Activated T-helper 2 cell treated with anti-CD3 and anti-CD28 coated beads, Interferon-gamma antibody, Interleukin-2, Interleukin-4, amounts not matched to agents 10 μg/mL and 5 μg/mL and 100 μg/mL, durations not matched to agents 14 hours and 24 hours and 36 hours (primary cell): ENCODE measurements around the gene MTMR2. TPM values are rescaled to one million over a fixed set of nuclear protein-coding genes. Genes with fewer than 3 reads are reported as not detected.
"Not testable (repeated sequence)": the region's sequence is repeated elsewhere in the genome, so short reads cannot be mapped to it uniquely, and the experiment has no call there.

Experiments
- DNase-seq: peaks from one replicate; pipeline ENCODE4 v3.0.0; 2021; ENCODE audit warnings: low spot score
- H3K27ac Mint-ChIP-seq: one replicate; pipeline ENCODE4 v1.8.0; 2021; ENCODE audit warnings: mixed read lengths
- H3K27me3 Mint-ChIP-seq: one replicate; pipeline ENCODE4 v1.8.0; 2021; ENCODE audit warnings: low read depth, mixed read lengths
- H3K36me3 Mint-ChIP-seq: one replicate; pipeline ENCODE4 v1.8.0; 2021; ENCODE audit warnings: low read depth, mixed read lengths
- H3K4me1 Mint-ChIP-seq: one replicate; pipeline ENCODE4 v1.8.0; 2021; ENCODE audit warnings: low read depth, mixed read lengths
- H3K4me3 Mint-ChIP-seq: one replicate; pipeline ENCODE4 v1.8.0; 2021; ENCODE audit warnings: low read depth, mild to moderate bottlenecking, moderate library complexity, mixed read lengths
- H3K9me3 Mint-ChIP-seq: one replicate; pipeline ENCODE4 v1.8.0; 2021; ENCODE audit warnings: mixed read lengths
- intact Hi-C: fragments of 100-400 bp; cut with micrococcal nuclease; formaldehyde crosslinking; loops from one replicate; pipeline ENCODE4 v1.15.1; 2023
- total RNA-seq: library from RNA; stranded (reverse); gene quantifications from 2 replicates; pipeline ENCODE4 v1.2.3, GENCODE V29; 2022

The MTMR2 gene
- total RNA-seq, 1 donor from 2014 or later = 45.4 TPM

DNA sequence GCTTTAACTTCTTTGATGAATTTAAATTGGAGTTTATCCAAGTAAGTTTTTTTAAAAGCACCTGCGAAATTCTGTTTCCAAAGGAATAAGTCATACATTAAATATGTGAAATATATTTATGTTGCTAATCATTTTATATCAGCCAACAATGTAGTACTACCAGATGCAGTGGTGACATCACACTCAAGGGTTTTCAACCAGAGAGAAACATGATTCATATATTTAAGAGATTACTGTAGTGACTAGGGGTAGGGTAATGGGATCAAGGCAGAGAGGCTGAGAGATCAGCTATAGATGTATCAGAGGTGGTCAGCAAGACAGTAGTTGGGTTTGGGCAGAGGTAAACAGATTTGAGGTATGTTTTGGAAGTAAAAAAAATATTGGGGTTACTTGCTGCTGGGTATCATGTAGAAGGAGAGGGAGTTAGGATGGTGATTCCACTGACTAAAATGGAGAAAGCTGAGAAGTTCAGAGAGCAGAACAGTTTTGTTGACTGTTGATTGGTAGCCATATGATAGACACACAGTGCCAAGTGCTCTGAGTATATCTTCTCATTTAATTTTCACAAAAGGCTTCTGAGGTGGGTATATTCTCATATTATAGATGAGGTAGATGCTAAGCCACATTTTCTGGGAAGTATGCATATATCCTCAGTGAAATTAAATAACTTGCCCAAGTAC, 94.2 kb downstream of the MTMR2 start:
- intact Hi-C loops = loop anchor here (5.0 kb wide), 1 partner anchor 37 kb away; the partner anchor contains the start of gene CEP57
- H3K36me3 Mint-ChIP-seq = peaks cover 71% of the 10 kb centered on the region
- H3K4me1 Mint-ChIP-seq = peaks cover 5% of the 10 kb centered on the region
- no peak for DNase-seq
- no peak overlapping the region for H3K4me3 Mint-ChIP-seq
- H3K27me3 Mint-ChIP-seq = no peaks in the 10 kb centered on the region
- peak overlapping the region; percentile 70 for H3K27ac Mint-ChIP-seq
- no peaks in the 10 kb centered on the region for H3K9me3 Mint-ChIP-seq

GRCh38 chr11:95827696-95828095, 96.2 kb downstream of the MTMR2 start:
- Mint-ChIP-seq H3K36me3 (peaks cover 70% of the 10 kb centered on the region), H3K27ac (no peak overlapping the region), H3K4me1 (peaks cover 5% of the 10 kb centered on the region), H3K4me3 (no peak overlapping the region), H3K27me3 (no peaks in the 10 kb centered on the region), H3K9me3 (no peaks in the 10 kb centered on the region)
- DNase-seq = no peak
- intact Hi-C loops = loop anchor here (5.0 kb wide), 1 partner anchor 35 kb away; the partner anchor contains the start of gene CEP57

GRCh38 chr11:95821640-95822039, 102.3 kb downstream of the MTMR2 start:
- Mint-ChIP-seq H3K4me3 (no peak overlapping the region), H3K27me3 (no peaks in the 10 kb centered on the region), H3K4me1 (peaks cover 2% of the 10 kb centered on the region), H3K9me3 (no peaks in the 10 kb centered on the region), H3K27ac (no peak overlapping the region), H3K36me3 (peaks cover 75% of the 10 kb centered on the region)
- no peak for DNase-seq
- intact Hi-C loops = no loop called here

GRCh38 chr11:95816037-95816436, 107.9 kb downstream of the MTMR2 start:
- H3K9me3 Mint-ChIP-seq = no peaks in the 10 kb centered on the region
- intact Hi-C loops = no loop called here
- no peaks in the 10 kb centered on the region for H3K27me3 Mint-ChIP-seq
- H3K4me1 Mint-ChIP-seq = peaks cover 5% of the 10 kb centered on the region
- DNase-seq = no peak
- no peak overlapping the region for H3K27ac Mint-ChIP-seq
- no peak overlapping the region for H3K4me3 Mint-ChIP-seq
- H3K36me3 Mint-ChIP-seq = peaks cover 57% of the 10 kb centered on the region

DNA sequence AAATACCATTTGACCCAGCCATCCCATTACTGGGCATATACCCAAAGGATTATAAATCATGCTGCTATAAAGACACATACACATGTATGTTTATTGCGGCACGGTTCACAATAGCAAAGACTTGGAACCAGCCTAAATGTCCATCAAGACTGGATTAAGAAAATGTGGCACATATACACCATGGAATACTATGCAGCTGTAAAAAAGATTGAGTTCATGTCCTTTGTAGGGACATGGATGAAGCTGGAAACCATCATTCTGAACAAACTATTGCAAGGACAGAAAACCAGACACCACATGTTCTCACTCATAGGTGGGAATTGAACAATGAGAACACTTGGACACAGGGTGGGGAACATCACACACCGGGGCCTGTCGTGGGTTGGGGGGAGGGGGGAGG, 112.9 kb downstream of the MTMR2 start:
- intact Hi-C loops, DNase-seq, H3K27me3 Mint-ChIP-seq, H3K4me3 Mint-ChIP-seq, H3K27ac Mint-ChIP-seq, H3K4me1 Mint-ChIP-seq: not testable (repeated sequence)
- peaks cover 16% of the 10 kb centered on the region for H3K9me3 Mint-ChIP-seq
- peaks cover 68% of the 10 kb centered on the region for H3K36me3 Mint-ChIP-seq

- peaks cover 77% of the 10 kb centered on the region for H3K36me3 Mint-ChIP-seq
- H3K27ac Mint-ChIP-seq, H3K27me3 Mint-ChIP-seq, H3K4me3 Mint-ChIP-seq, DNase-seq, H3K4me1 Mint-ChIP-seq, intact Hi-C loops: not testable (repeated sequence)
- peaks cover 16% of the 10 kb centered on the region for H3K9me3 Mint-ChIP-seq
These were observed 117.4 kb downstream of the MTMR2 start for GRCh38 chr11:95806464-95806863.

DNA sequence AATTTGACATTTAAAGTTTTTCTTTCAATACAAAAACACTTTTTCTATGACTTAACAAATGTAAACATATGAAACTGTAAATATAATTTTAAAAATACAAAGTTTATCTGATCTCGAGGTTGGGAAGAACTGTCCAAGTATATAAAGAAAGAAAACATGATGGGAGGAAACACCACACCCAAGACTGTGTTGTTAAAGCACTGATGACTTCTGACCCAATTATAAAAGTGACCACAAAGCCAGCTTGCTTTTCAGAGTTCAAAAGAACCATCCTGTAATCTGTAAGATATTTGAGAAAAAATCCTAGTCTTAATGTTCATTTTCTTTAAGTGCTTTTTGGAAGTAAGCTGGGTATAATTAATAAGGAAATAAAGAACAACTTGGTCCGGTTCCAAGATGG, 118.0 kb downstream of the MTMR2 start:
- Mint-ChIP-seq H3K9me3 (peaks cover 16% of the 10 kb centered on the region), H3K36me3 (peaks cover 80% of the 10 kb centered on the region), H3K4me1 (no peaks in the 10 kb centered on the region), H3K27me3 (no peaks in the 10 kb centered on the region), H3K4me3 (no peak overlapping the region), H3K27ac (no peak overlapping the region)
- intact Hi-C loops = no loop called here
- DNase-seq = no peak

DNA sequence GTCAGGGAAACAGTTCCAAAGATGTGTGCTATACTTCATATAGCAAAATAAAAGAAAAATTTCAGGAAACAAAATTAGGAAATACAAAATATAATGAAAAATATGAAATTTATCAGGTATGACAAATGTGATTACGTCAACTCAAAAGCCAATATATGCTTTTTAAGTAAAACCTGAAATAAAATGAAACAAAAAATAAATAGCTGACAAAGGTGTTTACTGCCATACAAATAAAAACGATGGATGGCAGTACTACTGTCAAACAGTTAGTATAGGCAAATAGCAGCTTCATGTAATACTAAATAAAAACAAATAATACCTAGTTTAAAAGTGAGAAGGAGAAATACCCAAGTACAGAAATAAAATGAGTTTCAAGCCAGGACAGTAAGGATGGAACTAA, 119.9 kb downstream of the MTMR2 start:
- DNase-seq = no peak

DNA sequence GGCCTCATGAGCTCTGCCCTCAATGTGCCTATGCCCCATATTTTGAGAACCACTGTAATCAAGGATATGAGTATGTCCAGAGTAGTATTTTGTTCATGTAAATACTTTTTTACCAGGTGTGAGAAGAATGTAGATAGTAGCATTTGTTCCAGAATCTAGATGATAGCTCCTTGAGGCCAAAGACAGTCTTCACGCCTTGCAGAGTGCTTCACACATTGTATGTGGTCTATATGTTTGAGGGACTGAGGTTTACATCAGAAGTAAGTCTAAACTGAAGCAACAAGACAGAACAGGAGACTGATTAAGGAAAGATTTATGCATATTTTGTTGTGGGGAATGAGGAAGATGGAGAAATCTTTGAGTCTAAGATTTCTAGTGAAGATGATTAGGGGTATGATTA, 121.1 kb downstream of the MTMR2 start:
- Mint-ChIP-seq H3K27me3 (no peaks in the 10 kb centered on the region), H3K4me1 (peaks cover 3% of the 10 kb centered on the region), H3K27ac (no peak overlapping the region), H3K36me3 (peaks cover 71% of the 10 kb centered on the region), H3K9me3 (peaks cover 6% of the 10 kb centered on the region), H3K4me3 (no peak overlapping the region)
- intact Hi-C loops = no loop called here
- no peak for DNase-seq

More for the DNA sequence above, 119.9 kb downstream of the MTMR2 start:
- no peak overlapping the region for H3K4me3 Mint-ChIP-seq
- H3K36me3 Mint-ChIP-seq = peaks cover 81% of the 10 kb centered on the region
- intact Hi-C loops = no loop called here
- peaks cover 6% of the 10 kb centered on the region for H3K9me3 Mint-ChIP-seq
- peaks cover 3% of the 10 kb centered on the region for H3K4me1 Mint-ChIP-seq
- no peaks in the 10 kb centered on the region for H3K27me3 Mint-ChIP-seq
- H3K27ac Mint-ChIP-seq = no peak overlapping the region

DNA sequence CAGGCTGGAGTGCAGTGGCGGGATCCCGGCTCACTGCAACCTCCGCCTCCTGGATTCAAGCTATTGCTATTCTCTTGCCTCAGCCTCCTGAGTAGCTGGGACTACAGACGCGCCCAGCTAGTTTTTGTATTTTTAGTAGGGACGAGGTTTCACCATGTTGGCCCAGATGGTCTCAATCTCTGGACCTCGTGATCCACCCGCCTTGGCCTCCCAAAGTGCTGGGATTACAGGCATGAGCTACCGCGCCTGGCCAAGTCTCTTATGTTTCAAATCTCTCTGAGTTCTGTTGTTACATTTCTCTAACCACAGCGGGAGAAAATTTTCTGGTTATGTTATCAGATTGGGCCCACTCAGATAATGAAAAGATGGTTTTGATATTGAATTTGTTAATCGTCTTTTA, 123.5 kb downstream of the MTMR2 start:
- no peaks in the 10 kb centered on the region for H3K9me3 Mint-ChIP-seq
- no peak overlapping the region for H3K4me3 Mint-ChIP-seq
- H3K36me3 Mint-ChIP-seq = peaks cover 52% of the 10 kb centered on the region
- H3K4me1 Mint-ChIP-seq = peaks cover 6% of the 10 kb centered on the region
- H3K27me3 Mint-ChIP-seq = no peaks in the 10 kb centered on the region
- intact Hi-C loops = no loop called here
- no peak overlapping the region for H3K27ac Mint-ChIP-seq
- DNase-seq = no peak

DNA sequence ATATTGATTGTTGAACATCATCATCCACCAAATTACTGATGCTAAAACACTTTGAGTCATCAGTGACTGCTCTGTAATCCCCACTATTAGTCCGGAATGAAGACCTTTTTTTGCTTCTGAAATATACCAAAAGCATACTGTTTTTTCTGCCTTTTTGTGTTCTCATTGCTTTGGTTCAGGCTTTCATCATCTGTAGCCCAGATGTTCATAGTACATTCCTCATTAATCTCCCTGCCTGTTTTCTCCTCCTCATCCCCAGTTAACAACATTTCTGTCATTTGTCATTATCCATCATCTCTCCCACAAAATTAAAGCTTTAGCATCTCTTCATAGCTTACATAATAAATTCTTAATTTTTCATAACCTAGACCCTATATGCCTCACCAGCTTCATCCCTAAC, 124.4 kb downstream of the MTMR2 start:
- Mint-ChIP-seq H3K4me1 (peaks cover 13% of the 10 kb centered on the region), H3K36me3 (peaks cover 51% of the 10 kb centered on the region), H3K27me3 (no peaks in the 10 kb centered on the region), H3K4me3 (no peak overlapping the region), H3K27ac (no peak overlapping the region), H3K9me3 (no peaks in the 10 kb centered on the region)
- intact Hi-C loops = loop anchor here (10.0 kb wide), 1 partner anchor 445 kb away; no protein-coding TSS in a partner anchor
- DNase-seq = no peak

DNA sequence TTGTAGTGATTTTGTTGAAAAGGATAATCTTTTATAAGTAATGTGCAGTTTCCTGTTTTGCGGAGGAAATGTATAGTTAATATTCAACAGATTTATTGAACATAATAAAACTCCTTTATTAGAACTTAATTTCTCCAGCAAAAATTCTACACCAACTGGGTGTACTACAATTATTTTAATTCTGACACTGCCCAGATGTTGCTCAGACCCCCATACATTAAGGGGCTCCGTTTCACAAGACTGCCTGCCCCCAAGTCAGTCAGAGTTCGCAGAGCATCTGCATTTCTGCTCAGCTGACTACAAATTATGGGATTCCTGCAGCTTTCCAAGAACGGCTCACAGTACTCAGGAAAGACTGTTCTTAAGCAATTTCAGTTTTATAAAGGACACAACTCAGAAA, 127.4 kb downstream of the MTMR2 start:
- Mint-ChIP-seq H3K9me3 (no peaks in the 10 kb centered on the region), H3K4me3 (no peak overlapping the region), H3K36me3 (peaks cover 53% of the 10 kb centered on the region), H3K4me1 (peaks cover 37% of the 10 kb centered on the region), H3K27ac (no peak overlapping the region), H3K27me3 (no peaks in the 10 kb centered on the region)
- intact Hi-C loops = loop anchor here (10.0 kb wide), 1 partner anchor 448 kb away; no protein-coding TSS in a partner anchor
- DNase-seq = no peak

GRCh38 chr11:95795627-95796295, 128.1 kb downstream of the MTMR2 start:
- peaks cover 39% of the 10 kb centered on the region for H3K4me1 Mint-ChIP-seq
- H3K27ac Mint-ChIP-seq = no peak overlapping the region
- H3K36me3 Mint-ChIP-seq = peaks cover 48% of the 10 kb centered on the region
- no peaks in the 10 kb centered on the region for H3K9me3 Mint-ChIP-seq
- no peak overlapping the region for H3K4me3 Mint-ChIP-seq
- no peaks in the 10 kb centered on the region for H3K27me3 Mint-ChIP-seq
- DNase-seq = no peak
- intact Hi-C loops = loop anchor here (10.0 kb wide), 1 partner anchor 449 kb away; no protein-coding TSS in a partner anchor
